ENCODE data around the gene DUS3L. TPM values are rescaled to one million over a fixed set of nuclear protein-coding genes. Genes with fewer than 3 reads are reported as not detected.
A peak's percentile ranks its signal among the peaks of the same experiment; 100 is the strongest.

Gene DUS3L
- total RNA-seq, 6 donors from 2014 or later: 31.4 to 88.0 (median 43.1) TPM

GRCh38 chr19:5795382-5795919 is 4.5 kb upstream of the DUS3L start:
- H3K4me1 ChIP-seq: peaks cover 0 to under 1% (median under 1%) of the 10 kb centered on the region in 4 donors
- ATAC-seq (ENCODE audit: low FRiP score in 2 of 2) (no peak), DNase-seq (no peak)
- TF ChIP-seq POLR2A (IDR thresholded peaks at IDR 0.05): no peak
- no peak for TF ChIP-seq POLR2AphosphoS5 (IDR thresholded peaks at IDR 0.05)
- TF ChIP-seq, protein P1, sequence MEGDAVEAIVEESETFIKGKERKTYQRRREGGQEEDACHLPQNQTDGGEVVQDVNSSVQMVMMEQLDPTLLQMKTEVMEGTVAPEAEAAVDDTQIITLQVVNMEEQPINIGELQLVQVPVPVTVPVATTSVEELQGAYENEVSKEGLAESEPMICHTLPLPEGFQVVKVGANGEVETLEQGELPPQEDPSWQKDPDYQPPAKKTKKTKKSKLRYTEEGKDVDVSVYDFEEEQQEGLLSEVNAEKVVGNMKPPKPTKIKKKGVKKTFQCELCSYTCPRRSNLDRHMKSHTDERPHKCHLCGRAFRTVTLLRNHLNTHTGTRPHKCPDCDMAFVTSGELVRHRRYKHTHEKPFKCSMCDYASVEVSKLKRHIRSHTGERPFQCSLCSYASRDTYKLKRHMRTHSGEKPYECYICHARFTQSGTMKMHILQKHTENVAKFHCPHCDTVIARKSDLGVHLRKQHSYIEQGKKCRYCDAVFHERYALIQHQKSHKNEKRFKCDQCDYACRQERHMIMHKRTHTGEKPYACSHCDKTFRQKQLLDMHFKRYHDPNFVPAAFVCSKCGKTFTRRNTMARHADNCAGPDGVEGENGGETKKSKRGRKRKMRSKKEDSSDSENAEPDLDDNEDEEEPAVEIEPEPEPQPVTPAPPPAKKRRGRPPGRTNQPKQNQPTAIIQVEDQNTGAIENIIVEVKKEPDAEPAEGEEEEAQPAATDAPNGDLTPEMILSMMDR (IDR thresholded peaks at IDR 0.05): no peak
- no peak for TF ChIP-seq EP300 (IDR thresholded peaks at IDR 0.05)
- WGBS, 2 donors: 87 to 88% methylated on average over 7 of the region's 7 CpGs
- no peak overlapping the region for H3K4me3 ChIP-seq
- no peak overlapping the region for H3K27ac ChIP-seq
- peaks cover 0 to 1% (median 0%) of the 10 kb centered on the region in 4 donors for H3K27me3 ChIP-seq
- H3K36me3 ChIP-seq: no peaks in the 10 kb centered on the region
- no peaks in the 10 kb centered on the region for H3K9me3 ChIP-seq

- DNase-seq: no peak
- TF ChIP-seq POLR2AphosphoS5 (IDR thresholded peaks at IDR 0.05): no peak
- no peak for TF ChIP-seq POLR2A (IDR thresholded peaks at IDR 0.05)
- TF ChIP-seq, protein P1 (IDR thresholded peaks at IDR 0.05): no peak
- no peak for TF ChIP-seq EP300 (IDR thresholded peaks at IDR 0.05)
- no peaks in the 10 kb centered on the region for H3K27me3 ChIP-seq
- H3K36me3 ChIP-seq: peaks cover 11 to 20% (median 18%) of the 10 kb centered on the region in 4 donors
- H3K4me1 ChIP-seq: peaks cover 6 to 8% (median 7%) of the 10 kb centered on the region in 4 donors
- ATAC-seq (ENCODE audit: low FRiP score in 2 of 2): no peak
- H3K9me3 ChIP-seq: no peaks in the 10 kb centered on the region
- no peak overlapping the region for H3K27ac ChIP-seq
- WGBS, 2 donors: 94 to 98% methylated on average over 3 of the region's 3 CpGs
- H3K4me3 ChIP-seq: no peak overlapping the region
Observed at GRCh38 chr19:5793188-5793587, 2.2 kb upstream of the DUS3L start.

- 94 to 95% methylated on average over 18 of the region's 18 CpGs for WGBS, 2 donors
- ATAC-seq (ENCODE audit: low FRiP score in 2 of 2) (no peak), DNase-seq (no peak)
- H3K9me3 ChIP-seq: no peaks in the 10 kb centered on the region
- no peaks in the 10 kb centered on the region for H3K27me3 ChIP-seq
- H3K27ac ChIP-seq: no peak overlapping the region
- TF ChIP-seq, protein P1 (IDR thresholded peaks at IDR 0.05): no peak
- TF ChIP-seq POLR2A (IDR thresholded peaks at IDR 0.05) (no peak), POLR2AphosphoS5 (IDR thresholded peaks at IDR 0.05) (no peak), EP300 (IDR thresholded peaks at IDR 0.05) (no peak)
- peaks cover 15 to 29% (median 28%) of the 10 kb centered on the region in 4 donors for H3K36me3 ChIP-seq
- H3K4me1 ChIP-seq: peaks cover 6 to 8% (median 7%) of the 10 kb centered on the region in 4 donors
- no peak overlapping the region for H3K4me3 ChIP-seq
Observed at GRCh38 chr19:5792224-5792623, 1.3 kb upstream of the DUS3L start.

- H3K27me3 ChIP-seq: no peaks in the 10 kb centered on the region
- DNase-seq (no peak), ATAC-seq (ENCODE audit: low FRiP score in 2 of 2) (no peak)
- TF ChIP-seq POLR2A (IDR thresholded peaks at IDR 0.05) (no peak), POLR2AphosphoS5 (IDR thresholded peaks at IDR 0.05) (no peak), EP300 (IDR thresholded peaks at IDR 0.05) (no peak)
- TF ChIP-seq, protein P1 (IDR thresholded peaks at IDR 0.05): no peak
- H3K4me1 ChIP-seq: peaks cover 6 to 8% (median 7%) of the 10 kb centered on the region in 4 donors
- H3K9me3 ChIP-seq: no peaks in the 10 kb centered on the region
- H3K4me3 ChIP-seq: peak overlapping the region in 3 of 4 donors; percentile 88 to 93 (median 89)
- peaks cover 34 to 51% (median 50%) of the 10 kb centered on the region in 4 donors for H3K36me3 ChIP-seq
- 83 to 87% methylated on average over 24 to 26 of the region's 26 CpGs for WGBS, 2 donors
- H3K27ac ChIP-seq: peak overlapping the region; percentile 94 to 99 (median 98)
Observed at GRCh38 chr19:5789886-5790558, 941 bp downstream of the DUS3L start.
